WTC11 (cell line): ENCODE data around the gene NBPF15. TPM values are rescaled to one million over a fixed set of nuclear protein-coding genes. Genes with fewer than 3 reads are reported as not detected.

ENCODE experiments used
- AFF4 ChIP-seq: sonication (generic); formaldehyde crosslinking; IDR thresholded peaks from 2 replicates; pipeline ENCODE4 v1.8.1; 2023; ENCODE audit warnings: mild to moderate bottlenecking, missing genetic modification reagents, borderline replicate concordance
- ATF3 ChIP-seq: sonication (generic); formaldehyde crosslinking; conservative IDR thresholded peaks from 2 replicates; pipeline ENCODE4 v1.8.1; 2022; ENCODE audit warnings: mild to moderate bottlenecking, missing genetic modification reagents
- CBFB ChIP-seq: sonication (generic); formaldehyde crosslinking; IDR thresholded peaks from 2 replicates; pipeline ENCODE4 v1.8.1; 2022; ENCODE audit warnings: mild to moderate bottlenecking, low read depth, missing genetic modification reagents
- ELF4 ChIP-seq: sonication (generic); formaldehyde crosslinking; IDR thresholded peaks from 2 replicates; pipeline ENCODE4 v1.8.1; 2022; ENCODE audit warnings: low read depth, mild to moderate bottlenecking, moderate library complexity, missing genetic modification reagents
- FOXK1 ChIP-seq: sonication (generic); formaldehyde crosslinking; IDR thresholded peaks from 2 replicates; pipeline ENCODE4 v1.8.0; 2022; ENCODE audit warnings: mild to moderate bottlenecking, moderate library complexity, missing genetic modification reagents
- FOXP4 ChIP-seq: sonication (generic); formaldehyde crosslinking; IDR thresholded peaks from 2 replicates; pipeline ENCODE4 v1.8.0; 2022; ENCODE audit warnings: mild to moderate bottlenecking, missing genetic modification reagents
- NFATC4 ChIP-seq: fragments of 250-450 bp; sonication (Bioruptor Pico); IDR thresholded peaks from 2 replicates; pipeline ENCODE4 v1.9.0; 2021; ENCODE audit warnings: mild to moderate bottlenecking
- OVOL2 ChIP-seq: fragments of 250-450 bp; sonication (Bioruptor Pico); IDR thresholded peaks from 2 replicates; pipeline ENCODE4 v1.9.0; 2021; ENCODE audit warnings: mild to moderate bottlenecking, borderline replicate concordance
- TEAD1 ChIP-seq: sonication (generic); formaldehyde crosslinking; IDR thresholded peaks from 2 replicates; pipeline ENCODE4 v1.8.0; 2022; ENCODE audit warnings: mild to moderate bottlenecking, missing genetic modification reagents
- USF1 ChIP-seq: sonication (generic); formaldehyde crosslinking; IDR thresholded peaks from 2 replicates; pipeline ENCODE4 v1.8.0; 2022; ENCODE audit warnings: mild to moderate bottlenecking, missing genetic modification reagents
- USF2 ChIP-seq: sonication (generic); formaldehyde crosslinking; IDR thresholded peaks from 2 replicates; pipeline ENCODE4 v1.8.1; 2023; ENCODE audit warnings: mild to moderate bottlenecking, missing genetic modification reagents, moderate library complexity
- ZNF423 ChIP-seq: fragments of 250-450 bp; sonication (Bioruptor Pico); IDR thresholded peaks from 2 replicates; pipeline ENCODE4 v2.1.2; 2022; ENCODE audit warnings: mild to moderate bottlenecking, moderate library complexity
- ZNF425 ChIP-seq: fragments of 250-450 bp; sonication (Bioruptor Pico); conservative IDR thresholded peaks from 2 replicates; pipeline ENCODE4 v1.9.0; 2021; ENCODE audit warnings: mild to moderate bottlenecking
- ZNF512 ChIP-seq: sonication (generic); formaldehyde crosslinking; IDR thresholded peaks from 2 replicates; pipeline ENCODE4 v1.8.1; 2022; ENCODE audit warnings: missing genetic modification reagents, borderline replicate concordance
- total RNA-seq: library from RNA; stranded (reverse); gene quantifications from 3 replicates; pipeline ENCODE4 v1.2.3, GENCODE V29; 2021
- TF ChIP-seq, protein P1 (sequence below): sonication (generic); formaldehyde crosslinking; IDR thresholded peaks from 2 replicates; pipeline ENCODE4 v1.8.1; 2022; ENCODE audit warnings: low read depth, mild to moderate bottlenecking, moderate library complexity, missing genetic modification reagents, borderline replicate concordance
- TF ChIP-seq, protein P2 (sequence below): sonication (generic); formaldehyde crosslinking; IDR thresholded peaks from 2 replicates; pipeline ENCODE4 v1.8.1; 2023; ENCODE audit warnings: mild to moderate bottlenecking, missing genetic modification reagents

The NBPF15 gene
- total RNA-seq, 1 experiment from 2014 or later, result 15.2 TPM

DNA sequence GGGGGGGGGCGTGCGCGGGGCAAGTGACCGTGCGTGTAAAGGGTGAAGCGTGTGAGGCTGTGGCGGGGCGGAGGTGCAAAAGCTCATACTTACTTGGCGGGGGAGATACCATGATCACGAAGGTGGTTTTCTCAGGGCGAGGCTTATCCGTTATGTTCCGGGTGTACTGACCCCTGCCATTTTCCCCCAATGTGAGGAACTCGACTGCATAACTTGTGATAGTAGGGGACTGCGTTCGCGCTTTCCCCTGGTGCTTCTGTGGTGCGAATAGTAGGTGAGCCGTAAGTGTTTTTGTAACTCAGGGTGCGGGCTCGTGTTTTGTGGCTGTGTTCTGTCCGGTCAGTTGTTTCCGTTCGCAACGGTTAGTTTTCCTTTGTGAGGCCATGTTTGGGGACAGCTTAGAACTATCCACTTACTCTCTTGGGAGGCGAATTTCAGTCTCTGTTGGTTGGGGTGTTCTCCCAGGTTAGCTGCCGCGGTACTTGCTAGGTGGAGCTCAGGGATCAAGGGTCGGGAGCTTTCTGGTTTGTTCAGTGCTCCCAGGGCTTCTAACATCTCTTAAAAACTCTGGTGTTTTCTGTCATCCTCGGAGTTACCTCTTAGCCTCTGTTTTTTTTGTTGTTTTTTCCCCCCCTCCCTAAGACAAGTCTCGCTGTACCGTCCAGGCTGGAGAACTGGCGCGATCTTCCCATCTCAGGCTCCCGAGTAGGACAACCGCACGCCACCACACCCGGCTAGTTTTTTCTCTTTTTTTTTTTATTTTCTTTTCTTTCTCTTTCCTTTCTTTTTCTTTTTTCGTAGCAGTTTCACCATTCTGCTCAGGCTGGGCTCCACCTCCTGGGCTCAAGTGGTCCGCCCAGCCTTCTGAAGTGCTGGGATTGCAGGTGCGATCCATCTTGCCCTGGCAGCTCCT, 48.7 kb downstream of the NBPF15 start (continued):
- TF ChIP-seq ZNF425 (CRISPR knock-in tag) (peak; percentile 100), ZNF512 (CRISPR knock-in tag) (peak; percentile 80; the same call in 1 of the 2 replicates), ZNF423 (CRISPR knock-in tag) (peak; percentile 21; the same call in 1 of the 2 replicates), NFATC4 (CRISPR knock-in tag) (peak; percentile 100), USF2 (CRISPR knock-in tag) (peak; percentile 46; the same call in 1 of the 2 replicates), USF1 (CRISPR knock-in tag) (peak; percentile 77), FOXK1 (CRISPR knock-in tag) (peak; percentile 80), TEAD1 (CRISPR knock-in tag) (peak; percentile 91), ELF4 (CRISPR knock-in tag) (0 out of 2 replicates have a peak, but pooled peaks have one; percentile 22), FOXP4 (CRISPR knock-in tag) (peak; percentile 70; the same call in 1 of the 2 replicates), CBFB (CRISPR knock-in tag) (peak; percentile 92), OVOL2 (CRISPR knock-in tag) (peak; percentile 99), ATF3 (peak; percentile 71), AFF4 (CRISPR knock-in tag) (peak; percentile 83; the same call in 1 of the 2 replicates)
- TF ChIP-seq, protein P1, sequence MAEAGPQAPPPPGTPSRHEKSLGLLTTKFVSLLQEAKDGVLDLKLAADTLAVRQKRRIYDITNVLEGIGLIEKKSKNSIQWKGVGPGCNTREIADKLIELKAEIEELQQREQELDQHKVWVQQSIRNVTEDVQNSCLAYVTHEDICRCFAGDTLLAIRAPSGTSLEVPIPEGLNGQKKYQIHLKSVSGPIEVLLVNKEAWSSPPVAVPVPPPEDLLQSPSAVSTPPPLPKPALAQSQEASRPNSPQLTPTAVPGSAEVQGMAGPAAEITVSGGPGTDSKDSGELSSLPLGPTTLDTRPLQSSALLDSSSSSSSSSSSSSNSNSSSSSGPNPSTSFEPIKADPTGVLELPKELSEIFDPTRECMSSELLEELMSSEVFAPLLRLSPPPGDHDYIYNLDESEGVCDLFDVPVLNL, result peak; percentile 85
- TF ChIP-seq, protein P2, sequence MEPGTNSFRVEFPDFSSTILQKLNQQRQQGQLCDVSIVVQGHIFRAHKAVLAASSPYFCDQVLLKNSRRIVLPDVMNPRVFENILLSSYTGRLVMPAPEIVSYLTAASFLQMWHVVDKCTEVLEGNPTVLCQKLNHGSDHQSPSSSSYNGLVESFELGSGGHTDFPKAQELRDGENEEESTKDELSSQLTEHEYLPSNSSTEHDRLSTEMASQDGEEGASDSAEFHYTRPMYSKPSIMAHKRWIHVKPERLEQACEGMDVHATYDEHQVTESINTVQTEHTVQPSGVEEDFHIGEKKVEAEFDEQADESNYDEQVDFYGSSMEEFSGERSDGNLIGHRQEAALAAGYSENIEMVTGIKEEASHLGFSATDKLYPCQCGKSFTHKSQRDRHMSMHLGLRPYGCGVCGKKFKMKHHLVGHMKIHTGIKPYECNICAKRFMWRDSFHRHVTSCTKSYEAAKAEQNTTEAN (CRISPR knock-in tag), result peak; percentile 94; the same call in 1 of the 2 replicates
